NT2/D1 (cell line): ENCODE data around the gene PRKAG2.

Source experiments
- SUZ12 ChIP-seq: IDR thresholded peaks from 2 replicates; pipeline ENCODE4 v1.6.1; 2011; ENCODE audit not compliant: insufficient read length, insufficient read depth; ENCODE audit errors: extremely low read depth
- YY1 ChIP-seq: IDR thresholded peaks from 2 replicates; pipeline ENCODE4 v1.6.1; 2011; ENCODE audit not compliant: insufficient read length, insufficient read depth
- ZNF274 ChIP-seq: IDR thresholded peaks from 2 replicates; pipeline ENCODE4 v1.6.1; 2011; ENCODE audit warnings: mild to moderate bottlenecking, low read depth, low read length

DNA sequence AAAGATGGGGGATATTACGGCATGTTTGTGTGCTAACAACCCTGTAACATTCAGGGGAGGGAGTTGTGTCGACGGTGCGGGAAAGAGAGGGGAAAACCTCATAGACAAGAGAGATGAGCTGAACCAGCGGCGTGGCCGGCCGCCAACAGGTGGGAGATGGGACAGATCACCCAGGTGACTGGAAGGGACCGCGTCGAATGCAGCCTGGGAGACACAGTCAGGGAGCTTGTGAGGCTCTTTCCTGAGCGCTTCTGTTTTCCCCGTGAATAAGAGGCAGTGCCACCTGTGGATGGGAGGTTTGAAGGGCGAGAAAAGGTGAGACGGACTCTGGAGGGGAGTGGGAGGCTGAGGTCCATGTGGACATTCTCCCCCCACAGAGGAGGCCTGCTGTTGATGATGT, 9.9 kb upstream of the PRKAG2 start:
- no peak for TF ChIP-seq ZNF274
- TF ChIP-seq YY1, result no peak
- no peak for TF ChIP-seq SUZ12
